Cerebellar nuclear complex (tissue), 1 donor: Measurements from ENCODE around the gene SMARCA2.

Experiments
- DNase-seq, 2 experiments: peaks; one replicate each; lab custom pipeline; 2025; lab: John Stamatoyannopoulos, UW

Gene SMARCA2

DNA sequence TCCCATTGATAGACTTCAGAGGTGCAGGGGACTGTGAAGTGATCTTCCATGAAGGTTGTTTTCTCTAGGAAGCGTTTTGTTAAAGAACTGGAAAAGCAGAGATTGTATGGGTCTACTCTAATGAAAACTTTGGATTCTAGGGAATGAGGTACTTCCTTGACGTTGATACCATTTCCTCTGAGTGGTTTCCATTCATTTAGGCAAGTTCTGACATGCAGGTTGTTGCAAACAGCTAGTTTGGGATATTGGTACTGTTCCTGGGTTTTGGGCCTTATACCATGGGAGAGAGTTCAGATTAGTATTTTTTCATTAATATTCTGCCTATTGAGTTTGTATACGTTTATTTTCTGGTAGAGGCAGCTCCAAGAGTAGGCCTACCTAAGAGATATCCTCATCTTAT lies 25.7 kb downstream of the SMARCA2 start:
- no peak for DNase-seq

GRCh38 chr9:2041736-2042135 lies 26.6 kb downstream of the SMARCA2 start:
- no peak for DNase-seq

DNA sequence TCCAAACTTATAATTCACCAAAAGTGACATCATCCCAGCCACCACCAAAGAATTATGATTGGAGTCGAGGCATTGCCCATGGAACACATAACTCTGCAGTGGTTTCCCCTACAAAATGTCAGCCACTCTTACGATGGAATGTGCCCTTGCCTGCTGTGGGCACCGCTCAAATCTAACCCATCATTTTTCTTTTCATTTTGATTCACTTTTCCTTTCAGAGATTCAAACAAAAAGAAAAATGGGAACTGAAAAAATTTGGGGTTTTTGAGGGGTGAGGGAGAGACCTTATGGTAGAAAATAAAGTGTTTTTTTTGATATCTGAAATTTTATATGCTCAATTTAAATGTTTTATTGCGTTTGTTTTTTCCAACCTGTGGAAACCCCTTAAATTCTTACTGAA lies 28.1 kb downstream of the SMARCA2 start:
- DNase-seq, result no peak

- DNase-seq, result no peak
Observed at GRCh38 chr9:2043881-2044462, 28.8 kb downstream of the SMARCA2 start.

GRCh38 chr9:2047144-2047671 lies 32.1 kb downstream of the SMARCA2 start:
- no peak for DNase-seq

- DNase-seq, result no peak
Observed at GRCh38 chr9:2047916-2048315, 32.8 kb downstream of the SMARCA2 start.

- DNase-seq, result no peak
Observed at GRCh38 chr9:2050236-2050635, 35.1 kb downstream of the SMARCA2 start.

- DNase-seq, result peak in 1 of 2 experiments; percentile 11
Observed at GRCh38 chr9:2053883-2054845, 39.0 kb downstream of the SMARCA2 start.

GRCh38 chr9:2055203-2055658 lies 40.1 kb downstream of the SMARCA2 start:
- DNase-seq, result no peak

GRCh38 chr9:2059274-2059929 lies 44.3 kb downstream of the SMARCA2 start:
- no peak for DNase-seq

DNA sequence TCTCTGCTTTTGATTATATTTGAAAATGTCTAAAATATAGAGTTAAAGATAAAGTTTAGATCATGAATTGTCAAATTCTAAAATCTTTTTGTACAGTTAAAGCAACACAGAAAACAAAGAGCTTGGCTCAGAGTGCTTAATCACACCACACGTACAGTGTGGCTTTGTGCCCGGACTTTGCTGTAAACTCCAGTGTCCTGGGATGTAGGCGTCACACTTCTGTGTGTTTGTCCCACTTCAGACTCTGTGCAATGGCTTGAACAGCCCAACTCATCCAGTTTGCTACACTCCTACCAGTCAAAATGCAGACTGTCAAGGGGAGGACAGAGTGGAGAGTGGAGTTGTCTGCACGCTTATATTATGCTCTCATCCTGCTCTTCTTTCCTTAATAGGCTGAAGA lies 45.3 kb downstream of the SMARCA2 start:
- DNase-seq, result no peak

- DNase-seq, result no peak
Observed at GRCh38 chr9:2065704-2066103, 50.6 kb downstream of the SMARCA2 start.

- DNase-seq, result no peak
Observed at GRCh38 chr9:2066312-2067273, 51.4 kb downstream of the SMARCA2 start.

GRCh38 chr9:2072752-2073405 lies 57.7 kb downstream of the SMARCA2 start:
- no peak for DNase-seq

- no peak for DNase-seq
Observed at GRCh38 chr9:2082772-2083171, 67.6 kb downstream of the SMARCA2 start.

- DNase-seq, result no peak
Observed at GRCh38 chr9:2083479-2083878, 68.3 kb downstream of the SMARCA2 start.

- DNase-seq, result no peak
Observed at GRCh38 chr9:2085716-2086115, 70.6 kb downstream of the SMARCA2 start.

DNA sequence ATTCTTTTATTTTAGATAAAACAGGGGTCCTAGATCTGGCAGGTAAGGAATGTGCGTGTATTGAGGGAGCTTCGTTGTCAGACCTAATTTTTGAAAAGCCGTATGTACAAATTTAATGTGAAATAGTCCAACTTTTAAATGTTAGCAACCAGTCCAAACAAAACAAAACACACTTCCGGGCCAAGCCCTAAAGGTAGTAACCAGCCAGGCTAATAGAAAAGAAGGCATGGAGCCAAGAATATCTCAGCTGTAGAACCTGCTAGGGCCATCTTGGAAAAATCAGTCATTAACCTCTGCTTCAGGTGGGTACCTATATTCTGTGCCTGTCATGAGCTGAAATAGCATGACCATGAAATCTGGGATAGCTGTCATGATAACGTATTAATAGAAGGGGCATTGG lies 71.0 kb downstream of the SMARCA2 start:
- DNase-seq, result no peak

DNA sequence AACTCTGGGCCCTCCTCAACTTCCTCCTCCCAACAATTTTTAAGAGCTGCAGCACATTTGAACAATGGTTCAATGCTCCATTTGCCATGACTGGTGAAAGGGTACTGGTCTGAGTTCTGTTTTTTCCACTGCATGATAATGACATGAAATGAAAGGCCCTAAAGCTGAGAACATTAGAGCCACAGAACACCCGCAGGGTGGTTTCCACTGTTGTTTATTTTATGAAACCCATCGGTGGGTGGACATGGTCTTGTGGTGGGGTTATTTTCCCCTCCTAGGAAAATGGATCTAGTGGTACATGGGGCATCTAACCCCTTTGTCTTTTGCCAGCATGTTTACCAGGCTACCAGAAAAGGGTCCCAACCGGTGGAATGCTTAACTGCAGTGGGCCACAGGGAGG lies 71.8 kb downstream of the SMARCA2 start:
- no peak for DNase-seq

- no peak for DNase-seq
Observed at GRCh38 chr9:2087500-2088313, 72.6 kb downstream of the SMARCA2 start.
